AG20443 (cell line): ENCODE measurements around the gene PTGDS.
A peak's percentile ranks its signal among the peaks of the same experiment; 100 is the strongest.

Experiments used
- DNase-seq: peaks from one replicate; pipeline ENCODE4 v3.0.0; 2012; ENCODE audit warnings: low spot score, mixed read lengths

Gene PTGDS

GRCh38 chr9:137009217-137009616 lies 31.9 kb downstream of the PTGDS start:
- no peak for DNase-seq

DNA sequence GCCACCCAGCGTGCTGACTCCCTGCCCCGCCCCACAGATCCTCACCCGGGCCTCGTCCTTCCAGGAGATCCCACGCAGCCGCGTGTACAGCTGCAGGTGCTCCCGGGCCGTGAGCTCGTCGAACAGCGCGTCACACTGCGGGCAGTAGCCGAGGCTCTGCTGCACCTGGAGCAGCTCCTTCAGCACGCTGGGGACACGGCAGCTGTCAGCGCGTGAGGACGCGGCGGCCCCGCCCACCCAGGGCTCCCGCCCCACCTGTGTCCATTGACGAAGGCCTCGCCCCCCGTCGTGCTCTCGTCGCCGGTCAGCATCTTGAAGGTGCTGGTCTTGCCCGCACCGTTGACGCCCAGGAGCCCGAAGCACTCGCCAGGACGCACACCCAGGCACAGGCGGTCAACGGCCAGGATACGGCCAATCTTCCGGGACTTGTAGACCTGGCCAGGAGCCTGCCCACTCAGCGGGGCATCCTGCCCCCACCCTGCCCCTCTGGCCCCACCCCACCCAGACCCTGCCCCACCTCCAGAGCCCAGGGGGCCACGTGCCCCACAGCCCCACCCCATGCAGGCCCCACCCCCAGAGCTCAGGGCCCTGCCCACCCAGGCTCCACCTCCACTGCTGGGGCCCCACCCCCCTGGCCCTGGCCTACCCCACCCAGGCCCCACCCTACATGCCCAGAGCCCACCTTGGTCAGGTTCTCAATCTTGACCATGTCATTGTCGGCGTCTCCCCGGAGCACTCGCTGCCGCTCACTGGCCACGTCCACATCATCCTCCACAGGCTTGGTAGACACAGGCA lies 32.8 kb downstream of the PTGDS start:
- no peak for DNase-seq

GRCh38 chr9:137011156-137011555 lies 33.9 kb downstream of the PTGDS start:
- no peak for DNase-seq

- DNase-seq, result no peak
Observed at GRCh38 chr9:137011907-137012675, 34.8 kb downstream of the PTGDS start.

DNA sequence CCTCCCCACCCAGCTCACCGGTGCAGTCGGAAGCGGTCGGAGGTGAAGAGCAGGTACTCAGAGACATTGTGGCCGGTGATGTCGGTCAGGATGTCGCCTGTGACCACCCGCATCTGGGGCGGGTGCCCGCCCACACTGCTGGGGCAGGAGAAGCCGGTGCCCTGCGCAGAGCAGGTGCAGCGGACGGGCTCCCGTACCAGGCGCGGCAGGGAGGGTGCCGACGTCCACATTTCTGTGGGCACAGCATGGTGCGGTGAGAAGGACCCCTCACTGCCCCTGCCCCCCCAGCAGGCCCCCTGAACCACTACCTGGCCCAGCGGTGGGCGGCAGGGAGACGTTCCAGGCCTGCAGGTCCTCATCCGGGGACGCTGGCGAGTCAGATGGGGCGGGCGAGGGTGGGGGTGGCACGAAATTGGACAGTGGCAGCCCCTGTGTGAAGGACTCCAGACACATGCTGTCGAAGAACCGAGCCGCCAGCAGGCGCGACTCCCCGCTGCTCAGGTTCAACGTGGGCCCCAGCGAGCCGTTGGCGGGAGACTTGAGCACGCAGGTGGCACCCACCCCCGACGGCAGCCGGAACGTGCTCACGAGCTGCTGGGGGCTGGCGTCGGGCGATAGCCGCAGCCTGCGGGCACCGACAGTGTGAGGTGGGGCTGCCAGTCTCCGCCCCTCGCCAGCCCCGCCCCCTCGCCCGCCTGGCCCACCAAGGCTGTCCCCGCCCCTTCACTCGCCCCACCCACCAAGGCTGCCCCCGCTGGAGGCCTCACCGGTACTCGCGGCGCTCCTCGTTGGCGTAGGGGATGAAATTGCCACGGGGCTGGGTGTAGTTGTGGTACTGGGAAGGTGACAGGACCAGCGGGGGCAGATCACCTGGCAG lies 35.6 kb downstream of the PTGDS start:
- DNase-seq, result no peak

DNA sequence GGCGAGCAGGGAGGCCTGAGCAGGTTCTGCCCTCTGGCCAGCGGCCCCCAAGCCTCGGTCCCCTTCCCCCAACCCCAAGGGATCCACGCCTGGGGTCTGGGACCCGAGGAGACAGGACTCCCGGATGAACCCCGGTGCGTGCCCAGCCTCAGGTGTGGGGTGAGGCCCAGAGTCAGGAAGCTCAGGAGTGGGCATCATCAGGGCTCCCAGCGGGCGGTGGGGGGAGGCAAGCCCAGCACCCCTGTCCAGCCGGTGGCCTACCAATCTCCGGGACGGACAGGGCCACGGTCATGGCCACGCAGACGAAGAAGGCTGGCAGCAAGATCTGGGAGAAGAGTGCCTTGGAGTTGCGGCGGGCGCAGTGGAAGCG lies 36.3 kb downstream of the PTGDS start:
- no peak for DNase-seq

GRCh38 chr9:137014166-137014565 lies 36.9 kb downstream of the PTGDS start:
- no peak for DNase-seq

GRCh38 chr9:137014776-137015539 lies 37.7 kb downstream of the PTGDS start:
- DNase-seq, result no peak

- DNase-seq, result no peak
Observed at GRCh38 chr9:137015540-137015930, 38.2 kb downstream of the PTGDS start.

DNA sequence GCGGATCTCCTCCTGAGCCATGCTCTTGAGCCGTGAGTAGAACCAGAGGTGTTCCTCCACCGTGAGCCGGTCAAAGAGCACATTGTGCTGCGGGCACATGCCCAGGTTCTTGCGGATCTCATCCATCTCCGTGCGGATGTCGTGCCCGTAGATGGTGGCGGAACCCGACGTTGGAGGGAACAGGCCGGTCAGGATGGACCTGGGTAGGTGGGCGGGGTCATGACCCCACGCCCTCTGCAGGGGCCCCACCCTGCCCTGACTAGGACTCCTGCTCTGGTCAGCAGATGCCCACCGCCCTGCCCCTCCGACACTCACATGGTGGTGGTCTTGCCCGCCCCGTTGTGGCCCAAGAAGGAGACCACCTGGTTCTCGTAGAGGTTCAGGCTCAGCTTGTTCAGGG lies 38.7 kb downstream of the PTGDS start:
- no peak for DNase-seq

GRCh38 chr9:137016436-137016835 lies 39.1 kb downstream of the PTGDS start:
- DNase-seq, result no peak

DNA sequence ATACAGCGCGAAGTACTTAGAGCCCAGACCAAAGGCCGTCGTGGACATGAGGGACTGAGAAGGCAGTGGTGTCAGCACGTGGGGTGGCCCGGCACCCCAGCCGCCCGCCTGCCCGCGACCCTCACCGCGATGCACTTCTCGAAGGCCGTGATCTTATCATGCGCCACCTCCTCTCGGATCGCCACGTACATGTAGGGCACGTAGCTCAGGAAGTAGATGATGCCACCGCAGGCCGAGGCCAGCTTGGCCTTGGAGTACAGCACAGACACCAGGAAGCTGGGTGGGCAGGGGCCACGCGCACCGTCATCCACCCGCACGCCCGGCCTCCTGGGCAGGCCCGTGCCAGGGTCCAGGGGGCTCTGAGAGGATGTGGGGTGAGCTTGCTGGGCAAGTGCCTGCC lies 39.8 kb downstream of the PTGDS start:
- DNase-seq, result no peak

- DNase-seq, result no peak
Observed at GRCh38 chr9:137017791-137018497, 40.6 kb downstream of the PTGDS start.

DNA sequence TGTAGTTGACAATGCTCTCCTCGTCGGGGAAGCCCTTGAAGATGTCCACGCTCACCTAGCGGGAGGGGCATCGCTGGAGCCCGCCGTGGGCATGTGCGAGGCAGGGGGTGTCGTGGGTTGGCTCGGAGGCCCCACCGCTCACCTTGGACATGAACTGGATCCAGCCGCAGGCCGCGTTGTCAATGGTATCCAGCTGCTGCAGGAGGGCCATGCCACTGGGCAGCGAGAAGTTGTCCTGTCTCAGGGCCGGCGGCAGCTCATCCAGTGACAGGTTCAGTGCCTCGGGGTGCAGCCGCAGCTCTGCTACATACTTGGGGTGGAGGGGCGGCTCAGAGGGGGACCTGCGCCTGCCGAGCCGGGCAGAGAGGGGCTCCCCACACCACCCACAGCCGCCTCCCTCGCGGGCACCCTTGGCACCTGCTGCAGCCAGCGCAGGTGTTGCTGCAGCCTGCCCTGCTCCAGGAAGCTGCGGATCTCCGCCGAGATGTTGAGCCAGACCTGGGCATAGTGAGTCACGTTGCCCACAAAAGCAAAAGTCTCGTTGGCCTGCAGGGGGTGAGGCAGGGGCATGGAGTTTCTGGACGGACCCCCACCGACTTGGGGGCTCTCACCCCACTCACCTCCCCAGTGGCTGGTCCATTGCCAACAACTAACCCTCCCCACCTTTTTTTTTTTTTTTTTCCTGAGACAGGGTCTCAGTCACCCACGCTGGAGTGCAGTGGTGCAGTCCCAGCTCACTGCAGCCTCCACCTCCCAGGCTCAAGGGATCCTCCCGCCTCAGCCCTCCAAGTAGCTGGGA lies 41.7 kb downstream of the PTGDS start:
- no peak for DNase-seq

DNA sequence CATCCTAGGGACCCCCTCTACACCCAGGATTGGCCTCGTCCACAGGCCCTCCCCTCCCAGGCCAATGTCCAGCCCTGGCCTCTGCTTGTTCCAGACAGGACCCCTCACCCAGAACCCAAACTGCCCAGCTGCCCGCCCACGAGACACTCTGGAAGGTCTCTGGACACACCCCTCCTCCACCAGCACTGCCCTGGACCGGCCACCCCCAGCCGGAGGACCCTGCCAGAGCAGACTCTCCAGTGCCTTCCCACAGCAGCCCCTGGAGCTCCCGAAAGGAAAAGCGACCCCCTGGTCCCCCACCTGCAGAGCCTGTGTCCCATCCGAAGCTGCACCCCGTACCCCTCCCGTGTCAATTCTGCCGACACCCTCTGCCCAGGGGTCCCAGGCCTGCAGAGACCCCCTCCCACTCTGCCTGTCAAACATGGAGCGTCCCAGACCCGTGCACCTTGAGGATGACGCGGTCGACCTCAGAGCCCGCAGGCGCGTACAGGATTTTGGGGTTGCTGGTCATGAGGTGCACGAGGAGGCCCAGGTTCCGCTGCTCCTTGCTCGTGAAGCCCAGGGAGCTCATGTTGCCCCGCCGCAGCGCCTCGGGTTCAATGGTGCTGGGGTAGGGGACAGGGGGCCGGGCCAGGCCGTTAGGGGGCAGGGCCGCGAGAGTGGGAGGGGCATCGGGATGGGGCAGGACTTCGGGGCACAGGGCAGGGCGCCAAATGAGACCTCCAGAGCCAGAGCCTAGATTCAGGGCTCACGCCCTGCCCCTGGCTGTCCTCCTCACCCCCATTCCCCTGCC lies 42.8 kb downstream of the PTGDS start:
- DNase-seq, result no peak

- no peak for DNase-seq
Observed at GRCh38 chr9:137020771-137021567, 43.7 kb downstream of the PTGDS start.

- no peak for DNase-seq
Observed at GRCh38 chr9:137021568-137021978, 44.3 kb downstream of the PTGDS start.

GRCh38 chr9:137021979-137022661 lies 44.8 kb downstream of the PTGDS start:
- DNase-seq, result peak; percentile 73
